Stomach (tissue), 4 donors: ENCODE data around the gene CREB3.

Source experiments
- CTCF ChIP-seq, 7 experiments: fragments of 450-650 bp in 4 of 7; fragments of 200-600 bp in 3 of 7; sonication (generic) in 3 of 7; IDR thresholded peaks; one replicate each; pipeline ENCODE4 v1.5.1; 2016 to 2019; ENCODE audit warnings: antibody characterized with exemption in 7 of 7, control low read depth in 2 of 7, mild to moderate bottlenecking in 1 of 7
- EP300 ChIP-seq: sonication (generic); formaldehyde crosslinking; IDR thresholded peaks from one replicate; pipeline ENCODE4 v1.6.1; 2017; ENCODE audit warnings: antibody characterized with exemption
- POLR2A ChIP-seq, 4 donors: fragments of 450-650 bp; IDR thresholded peaks; one replicate each; pipeline ENCODE4 v1.6.1; 2016; ENCODE audit warnings: antibody characterized with exemption in 4 of 4, control low read depth in 2 of 4, mild to moderate bottlenecking in 1 of 4, moderate library complexity in 1 of 4
- POLR2AphosphoS5 ChIP-seq, 3 donors: sonication (generic); formaldehyde crosslinking; IDR thresholded peaks; one replicate each; pipeline ENCODE4 v1.6.1; 2016; ENCODE audit warnings: antibody characterized with exemption in 3 of 3

- TF ChIP-seq POLR2A (IDR thresholded peaks at IDR 0.05): no peak
- TF ChIP-seq CTCF (IDR thresholded peaks at IDR 0.05): no peak
- TF ChIP-seq POLR2AphosphoS5 (IDR thresholded peaks at IDR 0.05): no peak
- TF ChIP-seq EP300: no peak
Observed at GRCh38 chr9:35732800-35733541, 505 bp downstream of the CREB3 start.
